ENCODE data around the gene SURF1. TPM values are rescaled to one million over a fixed set of nuclear protein-coding genes. Genes with fewer than 3 reads are reported as not detected.
"Not testable (repeated sequence)": the region's sequence is repeated elsewhere in the genome, so short reads cannot be mapped to it uniquely, and the experiment has no call there.

SURF1 gene
- total RNA-seq, 1 donor from 2014 or later: 36.3 TPM

- H3K36me3 Mint-ChIP-seq (ENCODE audit: low read depth): peaks cover 42% of the 10 kb centered on the region
Measured at GRCh38 chr9:133331641-133332380, 24.5 kb downstream of the SURF1 start.

GRCh38 chr9:133331221-133331620, 25.1 kb downstream of the SURF1 start:
- Mint-ChIP-seq H3K9me3 (no peaks in the 10 kb centered on the region), H3K27ac (no peak overlapping the region), H3K27me3 (ENCODE audit: insufficient read depth) (no peaks in the 10 kb centered on the region), H3K4me1 (ENCODE audit: low read depth) (peaks cover 16% of the 10 kb centered on the region), H3K4me3 (no peak overlapping the region), H3K36me3 (ENCODE audit: low read depth) (peaks cover 42% of the 10 kb centered on the region)
- intact Hi-C loops (cut with micrococcal nuclease): no loop called here
- no peak for DNase-seq (ENCODE audit: low spot score)

More at GRCh38 chr9:133331641-133332380, 24.5 kb downstream of the SURF1 start:
- Mint-ChIP-seq H3K9me3 (no peaks in the 10 kb centered on the region), H3K27ac (no peak overlapping the region), H3K4me1 (ENCODE audit: low read depth) (peaks cover 16% of the 10 kb centered on the region), H3K27me3 (ENCODE audit: insufficient read depth) (no peaks in the 10 kb centered on the region), H3K4me3 (no peak overlapping the region)
- intact Hi-C loops (cut with micrococcal nuclease): no loop called here
- DNase-seq (ENCODE audit: low spot score): no peak

GRCh38 chr9:133329306-133330156, 26.8 kb downstream of the SURF1 start:
- not testable (repeated sequence) for H3K4me3 Mint-ChIP-seq; H3K27ac Mint-ChIP-seq; DNase-seq (ENCODE audit: low spot score); H3K4me1 Mint-ChIP-seq (ENCODE audit: low read depth); H3K27me3 Mint-ChIP-seq (ENCODE audit: insufficient read depth); H3K9me3 Mint-ChIP-seq
- peaks cover 35% of the 10 kb centered on the region for H3K36me3 Mint-ChIP-seq (ENCODE audit: low read depth)
- intact Hi-C loops (cut with micrococcal nuclease): loop anchor here (1.0 kb wide), 2 partner anchors 90 to 157 kb away; no protein-coding TSS in a partner anchor

- Mint-ChIP-seq H3K27me3 (ENCODE audit: insufficient read depth) (no peaks in the 10 kb centered on the region), H3K36me3 (ENCODE audit: low read depth) (peaks cover 25% of the 10 kb centered on the region), H3K4me1 (ENCODE audit: low read depth) (no peaks in the 10 kb centered on the region), H3K9me3 (no peaks in the 10 kb centered on the region), H3K4me3 (no peak overlapping the region), H3K27ac (no peak overlapping the region)
- DNase-seq (ENCODE audit: low spot score): no peak
- intact Hi-C loops (cut with micrococcal nuclease): no loop called here
Measured at GRCh38 chr9:133327834-133328484, 28.3 kb downstream of the SURF1 start.

- H3K4me1 Mint-ChIP-seq (ENCODE audit: low read depth); H3K27ac Mint-ChIP-seq; H3K4me3 Mint-ChIP-seq; intact Hi-C loops (cut with micrococcal nuclease); H3K9me3 Mint-ChIP-seq; DNase-seq (ENCODE audit: low spot score); H3K27me3 Mint-ChIP-seq (ENCODE audit: insufficient read depth): not testable (repeated sequence)
- peaks cover 17% of the 10 kb centered on the region for H3K36me3 Mint-ChIP-seq (ENCODE audit: low read depth)
Measured at GRCh38 chr9:133327021-133327420, 29.3 kb downstream of the SURF1 start.

GRCh38 chr9:133323991-133324703, 32.1 kb downstream of the SURF1 start:
- no peak for DNase-seq (ENCODE audit: low spot score)
- H3K4me1 Mint-ChIP-seq (ENCODE audit: low read depth): no peaks in the 10 kb centered on the region
- H3K27me3 Mint-ChIP-seq (ENCODE audit: insufficient read depth): no peaks in the 10 kb centered on the region
- H3K27ac Mint-ChIP-seq: no peak overlapping the region
- peaks cover 6% of the 10 kb centered on the region for H3K36me3 Mint-ChIP-seq (ENCODE audit: low read depth)
- intact Hi-C loops (cut with micrococcal nuclease): no loop called here
- H3K9me3 Mint-ChIP-seq: no peaks in the 10 kb centered on the region
- no peak overlapping the region for H3K4me3 Mint-ChIP-seq

- Mint-ChIP-seq H3K27me3 (ENCODE audit: insufficient read depth) (no peaks in the 10 kb centered on the region), H3K36me3 (ENCODE audit: low read depth) (no peaks in the 10 kb centered on the region), H3K4me3 (no peak overlapping the region), H3K4me1 (ENCODE audit: low read depth) (no peaks in the 10 kb centered on the region), H3K27ac (no peak overlapping the region), H3K9me3 (no peaks in the 10 kb centered on the region)
- intact Hi-C loops (cut with micrococcal nuclease): no loop called here
- DNase-seq (ENCODE audit: low spot score): no peak
Measured at GRCh38 chr9:133323211-133323610, 33.1 kb downstream of the SURF1 start.

GRCh38 chr9:133322701-133323100, 33.6 kb downstream of the SURF1 start:
- intact Hi-C loops (cut with micrococcal nuclease): no loop called here
- Mint-ChIP-seq H3K27ac (no peak overlapping the region), H3K27me3 (ENCODE audit: insufficient read depth) (no peaks in the 10 kb centered on the region), H3K9me3 (no peaks in the 10 kb centered on the region), H3K4me1 (ENCODE audit: low read depth) (no peaks in the 10 kb centered on the region), H3K36me3 (ENCODE audit: low read depth) (no peaks in the 10 kb centered on the region), H3K4me3 (no peak overlapping the region)
- no peak for DNase-seq (ENCODE audit: low spot score)

GRCh38 chr9:133321411-133321935, 34.8 kb downstream of the SURF1 start:
- intact Hi-C loops (cut with micrococcal nuclease): no loop called here
- no peak for DNase-seq (ENCODE audit: low spot score)
- Mint-ChIP-seq H3K36me3 (ENCODE audit: low read depth) (no peaks in the 10 kb centered on the region), H3K4me1 (ENCODE audit: low read depth) (no peaks in the 10 kb centered on the region), H3K4me3 (no peak overlapping the region), H3K27me3 (ENCODE audit: insufficient read depth) (no peaks in the 10 kb centered on the region), H3K27ac (no peak overlapping the region), H3K9me3 (no peaks in the 10 kb centered on the region)

- intact Hi-C loops (cut with micrococcal nuclease): no loop called here
- H3K9me3 Mint-ChIP-seq: no peaks in the 10 kb centered on the region
- no peak overlapping the region for H3K4me3 Mint-ChIP-seq
- DNase-seq (ENCODE audit: low spot score): no peak
- H3K4me1 Mint-ChIP-seq (ENCODE audit: low read depth): no peaks in the 10 kb centered on the region
- H3K27ac Mint-ChIP-seq: no peak overlapping the region
- no peaks in the 10 kb centered on the region for H3K27me3 Mint-ChIP-seq (ENCODE audit: insufficient read depth)
- H3K36me3 Mint-ChIP-seq (ENCODE audit: low read depth): no peaks in the 10 kb centered on the region
Measured at GRCh38 chr9:133320421-133320881, 35.8 kb downstream of the SURF1 start.

- H3K4me1 Mint-ChIP-seq (ENCODE audit: low read depth); intact Hi-C loops (cut with micrococcal nuclease); H3K4me3 Mint-ChIP-seq; DNase-seq (ENCODE audit: low spot score); H3K9me3 Mint-ChIP-seq; H3K36me3 Mint-ChIP-seq (ENCODE audit: low read depth); H3K27ac Mint-ChIP-seq; H3K27me3 Mint-ChIP-seq (ENCODE audit: insufficient read depth): not testable (repeated sequence)
Measured at GRCh38 chr9:133317551-133317950, 38.7 kb downstream of the SURF1 start.

GRCh38 chr9:133315997-133316396, 40.3 kb downstream of the SURF1 start:
- Mint-ChIP-seq H3K4me3 (no peak overlapping the region), H3K27ac (no peak overlapping the region), H3K9me3 (no peaks in the 10 kb centered on the region), H3K27me3 (ENCODE audit: insufficient read depth) (peaks cover 2% of the 10 kb centered on the region), H3K36me3 (ENCODE audit: low read depth) (no peaks in the 10 kb centered on the region), H3K4me1 (ENCODE audit: low read depth) (no peaks in the 10 kb centered on the region)
- intact Hi-C loops (cut with micrococcal nuclease): no loop called here
- no peak for DNase-seq (ENCODE audit: low spot score)

Measured in activated T-helper 1 cell treated with anti-CD3 and anti-CD28 coated beads, Interleukin-12 subunit alpha, Interleukin-12 subunit beta, Interleukin-2, Interleukin-4 antibody, amounts not matched to agents 30 ng/mL and 10 ng/mL and 1 ng/mL, durations not matched to agents 14 hours and 24 hours and 36 hours (primary cell).